Mucosa of stomach (tissue), 1 donor: ENCODE data around the gene KCNMA1.
"Not testable (repeated sequence)": the region's sequence is repeated elsewhere in the genome, so short reads cannot be mapped to it uniquely, and the experiment has no call there.

Experiments
- H3K27me3 ChIP-seq: one replicate; pipeline ENCODE4 v1.7.0; 2013; ENCODE audit warnings: mild to moderate bottlenecking, low read length; ENCODE audit not compliant: control insufficient read depth, insufficient read depth
- H3K36me3 ChIP-seq: one replicate; pipeline ENCODE4 v1.7.0; 2013; ENCODE audit warnings: low read length; ENCODE audit not compliant: control insufficient read depth, insufficient read depth
- H3K4me1 ChIP-seq: one replicate; pipeline ENCODE4 v1.7.0; 2013; ENCODE audit warnings: mild to moderate bottlenecking, low read length; ENCODE audit not compliant: control insufficient read depth, insufficient read depth
- H3K4me3 ChIP-seq: one replicate; pipeline ENCODE4 v1.7.0; 2013; ENCODE audit warnings: low read length
- H3K9ac ChIP-seq: one replicate; pipeline ENCODE4 v1.7.0; 2013; ENCODE audit warnings: mild to moderate bottlenecking, low read length, moderate library complexity
- H3K9me3 ChIP-seq: one replicate; pipeline ENCODE4 v1.7.0; 2013; ENCODE audit warnings: mild to moderate bottlenecking, low read length, moderate library complexity; ENCODE audit not compliant: control insufficient read depth
- donor health status: Pancreatic carcinoma.

Gene KCNMA1

DNA sequence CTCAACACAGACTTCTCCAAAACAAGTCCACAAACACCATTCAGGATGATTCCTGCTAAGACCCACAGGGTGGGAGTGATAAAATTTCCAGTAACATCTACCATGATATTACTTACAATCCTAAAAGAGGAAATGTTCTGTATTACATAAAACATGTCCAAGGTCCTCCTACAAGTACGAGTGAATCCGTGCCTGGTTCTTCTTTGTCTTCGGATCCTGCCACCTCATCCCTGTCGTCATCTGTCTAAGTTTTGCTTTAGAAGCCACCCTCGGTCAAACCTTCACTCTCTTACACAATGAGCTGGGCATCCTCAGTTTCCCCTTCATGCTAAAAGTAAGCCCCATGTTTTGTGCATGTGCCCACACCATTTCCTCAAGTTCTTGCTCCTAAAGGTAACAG lies 279.0 kb downstream of the KCNMA1 start:
- no peaks in the 10 kb centered on the region for H3K4me1 ChIP-seq
- H3K9ac ChIP-seq, result no peak overlapping the region
- H3K4me3 ChIP-seq, result no peak overlapping the region
- H3K36me3 ChIP-seq, result no peaks in the 10 kb centered on the region
- H3K27me3 ChIP-seq, result no peaks in the 10 kb centered on the region
- H3K9me3 ChIP-seq, result no peaks in the 10 kb centered on the region

DNA sequence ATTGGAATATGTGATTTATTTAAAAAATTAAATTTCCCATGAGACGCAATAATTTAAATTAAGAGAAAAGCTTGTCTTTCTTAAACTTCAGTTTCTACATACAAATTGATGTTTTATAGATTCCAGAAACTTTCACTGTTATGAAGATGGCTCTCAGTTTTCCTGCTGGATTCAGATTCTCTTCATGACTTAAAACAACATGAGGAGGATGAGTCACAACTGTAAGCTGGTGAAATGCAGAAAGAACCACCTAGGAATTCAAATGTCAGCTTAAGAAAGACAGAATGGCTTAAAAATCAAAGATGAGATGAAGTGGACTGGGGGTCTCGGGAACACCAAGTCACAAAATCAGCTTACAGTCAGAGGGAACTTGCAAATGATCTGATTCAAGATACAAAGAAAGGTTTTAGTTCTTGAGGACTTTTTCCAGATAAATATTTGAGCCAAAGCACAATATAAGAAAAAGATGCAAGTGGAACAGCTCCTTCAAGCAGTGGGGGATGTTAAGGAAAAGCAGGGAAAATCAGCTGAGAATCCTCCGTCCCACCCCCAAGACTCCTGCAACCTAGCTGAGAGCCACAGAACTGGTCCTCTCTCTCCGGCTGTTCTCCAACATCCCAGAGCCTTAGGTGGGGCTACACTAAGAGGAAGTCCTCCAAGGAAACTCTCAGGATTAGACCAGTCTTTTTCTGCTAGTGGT lies 279.8 kb downstream of the KCNMA1 start:
- Histone ChIP-seq H3K36me3 (no peaks in the 10 kb centered on the region), H3K4me3 (no peak overlapping the region), H3K4me1 (no peaks in the 10 kb centered on the region), H3K9ac (no peak overlapping the region), H3K9me3 (no peaks in the 10 kb centered on the region), H3K27me3 (no peaks in the 10 kb centered on the region)

- no peak overlapping the region for H3K9ac ChIP-seq
- no peaks in the 10 kb centered on the region for H3K9me3 ChIP-seq
- no peaks in the 10 kb centered on the region for H3K4me1 ChIP-seq
- H3K4me3 ChIP-seq, result no peak overlapping the region
- no peaks in the 10 kb centered on the region for H3K36me3 ChIP-seq
- no peaks in the 10 kb centered on the region for H3K27me3 ChIP-seq
Measured at GRCh38 chr10:77357185-77357584, 280.4 kb downstream of the KCNMA1 start.

DNA sequence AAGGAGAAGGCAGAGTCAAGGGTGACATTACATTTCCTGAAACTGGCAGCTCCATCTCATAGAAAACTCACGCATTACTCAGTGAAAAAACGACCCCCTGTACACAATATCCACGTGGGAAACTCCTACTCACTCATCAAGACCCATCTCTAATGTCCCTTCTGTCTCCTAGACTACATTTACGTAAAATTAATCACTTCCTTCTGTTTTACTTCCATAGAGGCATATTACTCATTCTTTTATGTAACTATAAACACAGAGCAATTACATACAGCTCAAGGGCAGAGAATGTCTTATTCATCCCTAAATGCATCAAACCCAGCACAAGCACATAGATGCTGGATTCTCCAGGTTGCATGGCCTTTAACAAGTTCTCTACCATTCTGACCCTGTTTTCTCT lies 281.8 kb downstream of the KCNMA1 start:
- no peak overlapping the region for H3K4me3 ChIP-seq
- no peak overlapping the region for H3K9ac ChIP-seq
- peaks cover 6% of the 10 kb centered on the region for H3K4me1 ChIP-seq
- H3K9me3 ChIP-seq, result no peaks in the 10 kb centered on the region
- no peaks in the 10 kb centered on the region for H3K27me3 ChIP-seq
- H3K36me3 ChIP-seq, result no peaks in the 10 kb centered on the region

- H3K4me3 ChIP-seq, result no peak overlapping the region
- no peaks in the 10 kb centered on the region for H3K36me3 ChIP-seq
- H3K4me1 ChIP-seq, result peaks cover 15% of the 10 kb centered on the region
- no peaks in the 10 kb centered on the region for H3K27me3 ChIP-seq
- H3K9me3 ChIP-seq, result no peaks in the 10 kb centered on the region
- no peak overlapping the region for H3K9ac ChIP-seq
Measured at GRCh38 chr10:77351386-77351785, 286.2 kb downstream of the KCNMA1 start.

- Histone ChIP-seq H3K27me3 (no peaks in the 10 kb centered on the region), H3K36me3 (no peaks in the 10 kb centered on the region), H3K4me1 (peaks cover 15% of the 10 kb centered on the region), H3K9me3 (no peaks in the 10 kb centered on the region), H3K9ac (no peak overlapping the region), H3K4me3 (no peak overlapping the region)
Measured at GRCh38 chr10:77350711-77351119, 286.9 kb downstream of the KCNMA1 start.

DNA sequence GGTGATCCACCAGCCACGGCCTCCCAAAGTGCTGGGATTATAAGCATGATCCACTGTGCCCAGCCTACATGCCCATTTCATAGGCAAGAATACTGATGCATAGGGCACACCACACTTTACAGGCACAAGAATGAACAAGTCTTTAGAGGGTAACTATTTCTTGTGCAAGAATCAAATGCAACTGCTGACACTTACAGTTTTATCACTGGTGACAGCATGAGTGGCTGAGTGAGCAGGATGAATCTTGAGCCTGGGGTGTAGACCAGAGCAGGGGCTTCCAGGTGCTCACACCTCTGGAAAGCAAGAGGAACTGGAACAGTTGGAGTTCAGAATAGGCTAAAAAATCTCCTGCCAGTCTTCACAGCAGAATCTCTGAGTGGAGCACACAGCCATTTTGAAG lies 287.5 kb downstream of the KCNMA1 start:
- Histone ChIP-seq H3K4me1 (peaks cover 15% of the 10 kb centered on the region), H3K9me3 (no peaks in the 10 kb centered on the region), H3K4me3 (no peak overlapping the region), H3K27me3 (no peaks in the 10 kb centered on the region), H3K36me3 (no peaks in the 10 kb centered on the region), H3K9ac (no peak overlapping the region)

GRCh38 chr10:77349226-77349625 lies 288.4 kb downstream of the KCNMA1 start:
- Histone ChIP-seq H3K9me3 (no peaks in the 10 kb centered on the region), H3K4me1 (peaks cover 15% of the 10 kb centered on the region), H3K9ac (no peak overlapping the region), H3K4me3 (no peak overlapping the region), H3K27me3 (no peaks in the 10 kb centered on the region), H3K36me3 (no peaks in the 10 kb centered on the region)

DNA sequence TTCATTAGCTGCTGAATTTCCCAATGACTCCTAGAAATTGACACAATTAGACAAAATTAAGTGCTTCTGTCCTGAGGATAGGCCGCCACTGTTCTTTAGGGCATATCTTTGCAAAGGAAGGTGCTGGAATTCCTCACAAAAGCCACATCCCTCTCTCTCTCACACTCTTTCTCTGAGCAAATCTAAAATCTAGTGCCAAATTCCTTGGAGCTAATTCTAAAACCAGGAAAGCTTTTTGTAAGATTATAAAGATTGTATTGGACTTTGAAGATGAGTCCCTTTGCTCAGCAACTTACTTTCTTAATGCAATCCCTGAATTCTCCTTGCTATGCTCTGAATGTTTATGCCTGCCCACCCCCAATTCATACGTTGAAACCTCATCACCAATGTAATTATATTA lies 288.9 kb downstream of the KCNMA1 start:
- H3K4me3 ChIP-seq, result no peak overlapping the region
- H3K9ac ChIP-seq, result no peak overlapping the region
- H3K9me3 ChIP-seq, result no peaks in the 10 kb centered on the region
- H3K27me3 ChIP-seq, result no peaks in the 10 kb centered on the region
- no peaks in the 10 kb centered on the region for H3K36me3 ChIP-seq
- H3K4me1 ChIP-seq, result peaks cover 15% of the 10 kb centered on the region

GRCh38 chr10:77348082-77348481 lies 289.5 kb downstream of the KCNMA1 start:
- Histone ChIP-seq H3K9ac (no peak overlapping the region), H3K4me1 (peaks cover 15% of the 10 kb centered on the region), H3K9me3 (no peaks in the 10 kb centered on the region), H3K4me3 (no peak overlapping the region), H3K27me3 (no peaks in the 10 kb centered on the region), H3K36me3 (no peaks in the 10 kb centered on the region)

- Histone ChIP-seq H3K4me3 (no peak overlapping the region), H3K9ac (no peak overlapping the region), H3K4me1 (peaks cover 15% of the 10 kb centered on the region), H3K9me3 (no peaks in the 10 kb centered on the region), H3K36me3 (no peaks in the 10 kb centered on the region), H3K27me3 (no peaks in the 10 kb centered on the region)
Measured at GRCh38 chr10:77347052-77347451, 290.6 kb downstream of the KCNMA1 start.

DNA sequence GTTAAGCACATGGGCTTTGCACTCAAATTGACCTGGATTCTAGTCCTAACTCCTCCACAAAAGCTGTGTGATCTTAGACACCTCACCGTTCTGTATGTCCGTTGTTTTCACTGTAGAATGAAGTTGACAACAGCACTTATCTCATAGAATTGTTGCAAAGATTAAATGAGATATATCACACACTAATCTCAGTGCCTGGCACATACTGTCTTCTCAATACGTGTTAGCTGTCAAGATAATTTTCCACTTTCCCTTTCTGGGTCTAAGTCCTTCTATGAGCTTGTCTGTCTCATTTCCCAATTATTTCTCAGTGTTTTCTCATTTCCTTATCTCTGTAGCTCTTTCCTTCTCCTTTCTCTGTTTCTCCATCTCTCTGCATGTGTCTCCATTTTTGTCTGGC lies 296.6 kb downstream of the KCNMA1 start:
- Histone ChIP-seq H3K9me3 (no peaks in the 10 kb centered on the region), H3K4me3 (no peak overlapping the region), H3K9ac (no peak overlapping the region), H3K36me3 (no peaks in the 10 kb centered on the region), H3K27me3 (no peaks in the 10 kb centered on the region), H3K4me1 (no peaks in the 10 kb centered on the region)

DNA sequence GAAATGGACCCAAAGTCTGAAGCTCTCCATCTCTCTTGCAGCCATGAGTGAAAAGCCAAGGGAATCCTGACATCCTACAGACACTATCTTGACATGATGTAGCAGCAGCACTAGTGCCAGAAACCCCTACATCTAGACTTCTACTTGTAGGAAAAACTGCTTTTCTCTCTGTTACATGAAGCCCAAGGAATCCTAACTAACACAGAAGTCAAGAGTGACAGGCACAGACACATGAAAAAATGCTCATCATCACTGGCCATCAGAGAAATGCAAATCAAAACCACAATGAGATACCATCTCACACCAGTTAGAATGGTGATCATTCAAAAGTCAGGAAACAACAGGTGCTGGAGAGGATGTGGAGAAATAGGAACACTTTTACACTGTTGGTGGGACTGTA lies 297.7 kb downstream of the KCNMA1 start:
- H3K27me3 ChIP-seq, H3K36me3 ChIP-seq, H3K9ac ChIP-seq, H3K9me3 ChIP-seq, H3K4me3 ChIP-seq, H3K4me1 ChIP-seq: not testable (repeated sequence)
